ENCODE data around the gene AKAP13.

Gene AKAP13

DNA sequence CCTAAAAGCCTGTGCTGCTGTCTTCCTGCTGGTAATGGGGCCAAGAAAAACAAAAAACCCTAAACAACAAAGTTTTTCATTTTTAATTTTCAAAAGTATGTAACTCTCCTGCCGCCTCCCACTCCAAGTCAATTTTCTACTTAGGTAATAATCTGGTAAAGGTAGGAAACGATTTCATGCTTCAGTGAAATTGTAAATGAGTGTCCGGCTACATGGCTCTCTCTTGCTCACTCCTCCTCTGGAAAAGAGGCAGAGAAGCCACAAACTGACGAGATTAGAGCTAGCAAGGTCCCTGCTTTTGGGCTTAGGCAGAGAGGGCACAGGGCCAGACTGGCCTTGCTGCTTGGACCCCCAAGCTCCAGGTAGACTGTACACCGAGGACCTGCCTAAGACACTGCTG lies 390.9 kb downstream of the AKAP13 start:
- FAIRE-seq: no peak
- no peak for DNase-seq (ENCODE audit: insufficient read length, low spot score)

DNA sequence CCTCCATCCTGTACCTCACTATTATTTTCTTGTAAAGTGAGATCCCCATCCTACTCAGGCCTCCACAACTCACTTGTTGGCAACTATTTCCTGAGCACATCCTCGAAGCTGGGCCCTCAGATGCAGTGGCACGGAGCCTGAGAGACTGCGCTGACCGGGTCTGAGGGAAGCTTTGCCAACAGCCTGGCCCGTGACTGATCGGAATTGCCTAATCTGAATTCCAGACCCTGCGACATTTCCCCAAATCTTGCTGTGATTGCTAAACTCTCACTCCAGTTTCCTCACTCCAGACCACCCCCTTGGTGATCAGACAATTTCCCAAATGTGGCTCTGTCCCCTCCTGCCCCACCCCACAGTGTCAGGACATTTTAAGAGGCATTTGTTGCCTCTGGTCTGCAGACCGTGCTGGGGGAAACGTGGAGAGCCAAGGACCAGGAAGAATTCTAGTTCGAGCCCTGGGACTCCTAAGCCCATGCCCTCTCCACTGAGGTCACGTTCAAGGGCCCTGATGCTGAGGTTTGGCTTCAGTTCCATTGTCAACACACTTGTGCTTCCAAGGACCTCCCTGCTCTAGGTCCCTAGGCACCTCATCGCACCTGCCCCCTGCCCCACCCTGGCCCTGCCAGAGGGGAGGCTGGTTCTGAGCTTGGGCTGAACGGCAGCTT lies 391.5 kb downstream of the AKAP13 start:
- DNase-seq (ENCODE audit: insufficient read length, low spot score) (no peak), FAIRE-seq (no peak)

GRCh38 chr15:85772668-85773067 lies 392.3 kb downstream of the AKAP13 start:
- DNase-seq (ENCODE audit: insufficient read length, low spot score): no peak
- FAIRE-seq: no peak

GRCh38 chr15:85773249-85773648 lies 392.8 kb downstream of the AKAP13 start:
- FAIRE-seq (no peak), DNase-seq (ENCODE audit: insufficient read length, low spot score) (no peak)

DNA sequence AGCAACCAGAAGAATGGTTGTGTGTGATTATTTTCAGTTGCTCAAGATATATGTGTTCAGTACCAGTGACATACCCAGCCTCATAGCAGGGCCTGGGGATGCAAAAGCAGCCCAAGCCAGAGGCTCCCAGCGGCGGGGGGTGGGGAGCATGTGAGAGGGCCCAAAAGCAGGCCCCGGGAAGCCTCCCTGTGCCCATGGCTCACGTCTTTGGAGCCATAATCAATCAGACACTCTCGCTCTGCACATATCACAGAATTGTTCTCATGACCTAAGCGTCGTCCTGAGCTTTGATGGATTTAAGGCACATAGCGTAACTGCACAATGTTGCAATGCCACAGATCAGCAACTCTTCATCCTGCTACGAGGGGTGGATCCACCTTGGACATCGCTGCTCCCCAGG lies 393.6 kb downstream of the AKAP13 start:
- DNase-seq (ENCODE audit: insufficient read length, low spot score): no peak
- FAIRE-seq: no peak

DNA sequence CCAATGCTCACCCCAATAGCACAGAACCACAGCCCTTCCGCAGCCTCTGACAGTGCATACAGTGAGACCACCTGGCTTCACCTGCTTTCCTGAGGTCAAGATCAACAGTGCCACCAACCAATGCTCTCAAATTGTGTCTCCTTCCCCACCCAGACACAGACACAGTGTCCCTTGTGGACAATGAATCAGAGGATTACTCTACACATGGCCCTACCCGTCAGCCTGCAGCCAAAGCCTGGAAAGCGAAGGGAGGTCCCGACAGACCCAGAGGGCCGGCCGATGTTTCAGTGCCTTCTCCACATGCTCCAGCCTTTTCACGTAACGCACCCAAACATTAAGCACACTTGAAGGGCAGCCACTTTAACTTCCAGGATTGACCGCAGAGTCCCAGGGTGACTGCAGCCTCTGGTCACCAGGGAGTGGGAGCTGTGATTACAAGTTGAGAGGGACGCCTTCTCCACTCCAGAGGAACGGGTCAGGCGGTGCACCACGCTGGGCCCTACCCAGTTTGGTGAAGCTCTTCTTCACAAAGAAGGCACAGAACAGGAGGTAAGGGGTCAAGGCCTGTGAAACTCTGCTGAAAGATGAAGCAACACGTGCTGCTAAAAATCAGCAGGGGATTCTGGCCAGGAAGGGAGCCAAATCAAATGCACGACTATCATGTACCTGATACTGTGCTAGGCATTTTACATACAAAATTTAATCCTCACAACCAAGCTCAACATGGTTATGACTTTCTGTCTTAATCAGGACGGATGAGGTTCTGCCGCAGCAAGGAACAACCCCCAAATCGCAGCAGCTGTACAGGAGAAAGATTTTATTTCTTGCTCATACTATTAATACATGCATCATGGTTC lies 397.1 kb downstream of the AKAP13 start:
- DNase-seq (ENCODE audit: insufficient read length, low spot score): no peak
- FAIRE-seq: no peak

GRCh38 chr15:85778107-85778776 lies 397.8 kb downstream of the AKAP13 start:
- FAIRE-seq: no peak
- no peak for DNase-seq (ENCODE audit: insufficient read length, low spot score)

GRCh38 chr15:85779249-85779648 lies 398.8 kb downstream of the AKAP13 start:
- FAIRE-seq (no peak), DNase-seq (ENCODE audit: insufficient read length, low spot score) (no peak)

GRCh38 chr15:85780225-85780985 lies 400.0 kb downstream of the AKAP13 start:
- DNase-seq (ENCODE audit: insufficient read length, low spot score): no peak
- FAIRE-seq: no peak

DNA sequence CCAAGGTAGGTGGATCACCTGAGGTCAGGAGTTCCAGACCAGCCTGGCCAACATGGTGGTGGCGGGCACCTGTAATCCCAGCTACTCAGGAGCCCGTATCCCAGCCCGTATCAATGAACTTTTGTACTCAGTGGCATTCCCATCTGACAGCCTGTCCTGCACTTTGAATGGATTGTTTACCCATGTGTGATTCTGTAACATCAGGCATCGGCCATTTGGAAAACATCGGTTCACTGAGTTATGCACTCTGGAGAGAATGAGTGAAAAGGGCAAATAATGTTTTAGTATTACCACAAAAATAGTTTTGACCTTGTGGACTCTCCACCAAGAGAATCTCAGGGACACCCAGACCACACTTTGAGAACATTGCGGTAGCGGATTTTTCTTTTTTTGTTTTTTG lies 400.7 kb downstream of the AKAP13 start:
- no peak for FAIRE-seq
- no peak for DNase-seq (ENCODE audit: insufficient read length, low spot score)

- DNase-seq (ENCODE audit: insufficient read length, low spot score) (no peak), FAIRE-seq (no peak)
Observed at GRCh38 chr15:85782064-85782463, 401.7 kb downstream of the AKAP13 start.

- DNase-seq (ENCODE audit: insufficient read length, low spot score): no peak
Observed at GRCh38 chr15:85785887-85786780, 405.7 kb downstream of the AKAP13 start.

GRCh38 chr15:85786781-85787114 lies 406.3 kb downstream of the AKAP13 start:
- FAIRE-seq: no peak
- DNase-seq (ENCODE audit: insufficient read length, low spot score): no peak

More at GRCh38 chr15:85785887-85786780, 405.7 kb downstream of the AKAP13 start:
- FAIRE-seq: no peak

DNA sequence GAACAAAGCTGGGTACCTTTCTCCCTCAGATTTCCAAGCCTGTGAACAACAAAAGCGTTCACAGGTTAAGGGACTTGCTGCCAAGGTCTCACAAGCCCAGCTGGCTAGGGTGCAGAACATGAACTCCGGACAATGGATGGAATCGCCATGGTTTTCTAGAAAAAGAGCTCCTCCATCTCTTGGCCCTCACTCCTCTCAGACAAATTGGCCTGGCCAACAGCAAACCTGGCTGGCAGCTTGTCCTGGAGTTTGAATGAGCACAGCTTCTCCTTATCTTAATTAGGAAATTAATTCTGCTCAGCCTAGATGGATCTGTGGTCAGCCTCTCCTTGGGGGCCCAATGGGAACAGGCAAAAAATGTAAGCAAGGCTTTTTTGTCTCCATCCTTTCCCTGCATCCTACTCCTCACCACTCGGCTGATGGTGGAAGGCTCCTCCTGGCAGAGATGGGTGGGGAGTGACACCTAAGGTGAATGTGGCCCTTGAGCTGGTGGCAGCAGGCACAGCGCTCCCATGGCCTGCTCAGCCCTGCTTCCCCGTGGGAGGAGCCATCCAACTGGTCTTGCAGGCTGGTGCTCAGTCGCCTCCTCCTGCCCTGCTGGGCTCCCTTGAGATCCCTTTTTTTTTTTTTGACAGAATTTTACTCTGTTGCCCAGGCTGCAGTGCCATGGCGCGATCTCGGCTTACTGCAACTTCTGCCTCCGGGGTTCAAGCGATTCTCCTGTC lies 408.5 kb downstream of the AKAP13 start:
- no peak for DNase-seq (ENCODE audit: insufficient read length, low spot score)

DNA sequence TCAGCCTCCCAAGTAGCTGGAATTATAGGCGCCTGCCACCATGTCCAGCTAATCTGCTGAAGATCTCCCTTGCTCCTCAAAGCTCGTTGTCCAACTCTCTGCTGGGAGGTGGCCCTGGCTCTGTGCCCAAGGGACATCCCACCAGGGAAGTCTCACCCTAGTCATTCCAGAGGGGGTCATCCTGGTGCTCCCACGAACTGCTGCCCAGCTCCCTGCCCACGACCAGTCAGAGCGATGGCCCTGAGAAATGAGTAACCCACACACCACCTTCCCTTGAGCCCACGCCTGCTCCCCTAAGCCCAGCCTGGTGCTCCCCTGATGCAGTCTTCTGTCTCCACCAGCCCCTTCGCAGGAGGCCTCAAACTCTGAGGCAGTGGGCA lies 409.1 kb downstream of the AKAP13 start:
- no peak for DNase-seq (ENCODE audit: insufficient read length, low spot score)
- no peak for FAIRE-seq

More for the DNA sequence above, 408.5 kb downstream of the AKAP13 start:
- FAIRE-seq: no peak

DNA sequence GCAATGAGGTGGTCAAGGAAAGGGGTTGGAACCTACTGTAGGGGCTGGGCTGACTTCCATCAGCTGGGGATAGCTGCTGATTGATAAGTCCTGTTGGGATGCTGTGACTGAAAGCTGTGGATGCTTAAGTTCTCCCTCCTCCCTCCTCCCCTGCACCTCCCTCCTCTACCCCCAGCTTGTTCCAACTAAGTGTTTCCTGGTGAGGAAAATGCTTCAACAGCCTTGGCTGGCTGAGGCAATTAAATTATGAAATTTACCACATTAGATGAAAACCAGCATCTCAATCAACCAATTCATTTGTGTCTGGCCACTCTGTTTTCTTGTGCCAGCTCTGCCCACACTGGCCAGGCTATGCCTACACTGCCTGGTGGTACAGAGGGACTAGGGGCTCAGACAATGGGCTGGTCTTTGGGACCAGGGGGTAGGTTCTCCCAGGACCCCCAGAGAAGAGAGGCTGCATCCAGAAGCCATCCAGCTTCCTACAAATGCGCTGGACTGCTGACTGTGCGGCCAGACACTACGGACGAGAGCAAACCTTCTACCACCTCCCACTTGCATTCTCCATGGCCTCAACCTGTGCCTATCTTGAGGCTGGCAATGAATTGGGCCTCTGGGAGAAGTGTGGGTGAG lies 411.8 kb downstream of the AKAP13 start:
- FAIRE-seq: no peak
- no peak for DNase-seq (ENCODE audit: insufficient read length, low spot score)

DNA sequence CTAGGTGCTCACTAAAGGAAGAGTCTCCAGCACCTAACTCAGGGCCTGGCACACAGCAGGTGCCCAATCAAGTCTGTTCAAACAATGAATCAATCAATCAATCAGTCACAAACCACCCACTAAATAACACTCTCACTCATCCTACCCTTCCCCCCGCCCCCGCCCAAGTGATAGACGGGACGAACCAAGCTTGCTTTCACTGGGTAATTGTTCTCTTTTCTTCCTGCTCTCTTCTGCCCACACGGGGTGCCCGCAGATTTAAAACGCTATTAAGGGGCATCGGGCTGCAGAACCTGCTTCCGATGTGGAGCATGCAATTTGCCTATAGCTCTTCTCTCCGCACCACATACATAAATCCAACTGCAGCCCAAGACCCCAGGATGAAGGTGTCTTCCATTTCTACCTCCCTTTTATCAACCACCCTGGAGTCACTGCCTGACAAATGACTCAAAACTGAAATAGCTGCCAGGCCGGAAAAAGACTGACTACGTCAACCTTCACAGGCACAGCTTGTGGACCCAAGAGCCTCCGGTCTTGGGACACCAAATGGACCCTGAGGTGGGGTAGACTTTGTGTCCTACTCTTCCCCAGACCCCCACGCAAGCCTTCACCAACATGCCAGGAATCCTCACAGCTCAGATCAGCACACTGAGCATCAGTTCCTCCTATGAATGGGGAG lies 412.6 kb downstream of the AKAP13 start:
- no peak for DNase-seq (ENCODE audit: insufficient read length, low spot score)

More for the DNA sequence above, 412.6 kb downstream of the AKAP13 start:
- FAIRE-seq: no peak

Measured in HTR-8/SVneo (cell line).